Activated T-cell treated with anti-CD3 and anti-CD28 coated beads, Interleukin-2, amount 50 U/mL, for 1 hour (primary cell): ENCODE measurements around the gene SFXN3.

Experiments
- DNase-seq: peaks from one replicate; pipeline ENCODE4 v3.0.0-alpha.2; 2020

Gene SFXN3

GRCh38 chr10:101000127-101000914 lies 30.7 kb upstream of the SFXN3 start:
- DNase-seq, result no peak

GRCh38 chr10:101000915-101001658 lies 29.9 kb upstream of the SFXN3 start:
- DNase-seq, result no peak

- DNase-seq, result no peak
Observed at GRCh38 chr10:101001659-101002035, 29.4 kb upstream of the SFXN3 start.

- DNase-seq, result no peak
Observed at GRCh38 chr10:101002456-101002855, 28.6 kb upstream of the SFXN3 start.

- DNase-seq, result no peak
Observed at GRCh38 chr10:101003639-101004206, 27.3 kb upstream of the SFXN3 start.

GRCh38 chr10:101005361-101005760 lies 25.7 kb upstream of the SFXN3 start:
- DNase-seq, result no peak

GRCh38 chr10:101005869-101006567 lies 25.0 kb upstream of the SFXN3 start:
- no peak for DNase-seq

GRCh38 chr10:101006593-101007098 lies 24.4 kb upstream of the SFXN3 start:
- DNase-seq, result no peak

- DNase-seq, result no peak
Observed at GRCh38 chr10:101007099-101007711, 23.8 kb upstream of the SFXN3 start.

GRCh38 chr10:101007915-101008822 lies 22.9 kb upstream of the SFXN3 start:
- DNase-seq, result no peak

GRCh38 chr10:101008823-101009423 lies 22.1 kb upstream of the SFXN3 start:
- DNase-seq, result no peak

GRCh38 chr10:101010329-101010728 lies 20.7 kb upstream of the SFXN3 start:
- no peak for DNase-seq

- no peak for DNase-seq
Observed at GRCh38 chr10:101011517-101012423, 19.3 kb upstream of the SFXN3 start.

- DNase-seq, result peak; percentile 75
Observed at GRCh38 chr10:101012525-101013364, 18.3 kb upstream of the SFXN3 start.

GRCh38 chr10:101013365-101013825 lies 17.6 kb upstream of the SFXN3 start:
- no peak for DNase-seq

- peak; percentile 84 for DNase-seq
Observed at GRCh38 chr10:101014230-101014884, 16.7 kb upstream of the SFXN3 start.

- DNase-seq, result no peak
Observed at GRCh38 chr10:101014966-101015581, 16.0 kb upstream of the SFXN3 start.

GRCh38 chr10:101015582-101015973 lies 15.5 kb upstream of the SFXN3 start:
- DNase-seq, result no peak
